B cell (primary cell): ENCODE results near the gene GPT2. TPM values are rescaled to one million over a fixed set of nuclear protein-coding genes. Genes with fewer than 3 reads are reported as not detected.

Source experiments
- ATAC-seq: fragments of 200-7000 bp; cut with Tn5 transposase; one replicate; pipeline ENCODE4 v1.10.0; 2021; ENCODE audit warnings: low read depth, mild to moderate bottlenecking, moderate number of reproducible peaks, moderate library complexity
- CTCF ChIA-PET: fragments of 350-600 bp; sonication (Branson Sonifier 250); formaldehyde crosslinking; loops from one replicate; lab custom pipeline; 2021; ENCODE audit warnings: antibody characterized with exemption, inconsistent platforms; lab: Charles Lee
- POLR2A ChIA-PET: fragments of 350-600 bp; sonication (Branson Sonifier 250); formaldehyde crosslinking; loops from one replicate; lab custom pipeline; 2021; ENCODE audit warnings: antibody characterized with exemption; lab: Charles Lee
- DNase-seq: peaks from one replicate; pipeline ENCODE4 v3.0.0; 2013
- H2AFZ ChIP-seq: 2 replicates; pipeline ENCODE4 v1.6.1; 2012; ENCODE audit warnings: mild to moderate bottlenecking, low read depth, low read length; ENCODE audit not compliant: insufficient read depth, poor library complexity, severe bottlenecking
- H3K27ac ChIP-seq, 2 donors: 1 replicate in 1 of 2; 2 replicates in 1 of 2; pipeline ENCODE4 v1.5.1; 2012 to 2013; ENCODE audit warnings: low read length in 2 of 2, mild to moderate bottlenecking in 2 of 2, moderate library complexity in 1 of 2
- H3K27me3 ChIP-seq, 4 experiments: fragments of 200-600 bp in 1 of 4; sonication (generic) in 1 of 4; replicated peaks in 1 of 4; 1 replicate in 2 of 4; 2 replicates in 2 of 4; pipeline versions ENCODE4 v1.6.1 to v1.7.0; 2013 to 2016; ENCODE audit warnings: low read length in 3 of 4, mild to moderate bottlenecking in 2 of 4, mixed read lengths in 1 of 4, moderate library complexity in 1 of 4; ENCODE audit not compliant: insufficient read depth in 4 of 4, control insufficient read depth in 3 of 4; ENCODE audit errors: control extremely low read depth in 1 of 4
- H3K36me3 ChIP-seq, 2 experiments: replicated peaks in 1 of 2; 1 replicate in 1 of 2; 2 replicates in 1 of 2; pipeline versions ENCODE4 v1.6.1 to v1.7.1; 2013; ENCODE audit warnings: low read length in 1 of 2; ENCODE audit not compliant: insufficient read depth in 2 of 2, control insufficient read depth in 1 of 2; ENCODE audit errors: control extremely low read depth in 1 of 2, extremely low read depth in 1 of 2
- H3K4me1 ChIP-seq, 2 donors: fragments of 200-600 bp in 1 of 2; sonication (generic) in 1 of 2; 1 replicate in 1 of 2; 2 replicates in 1 of 2; pipeline versions ENCODE4 v1.5.1 to v1.6.1; 2013 to 2017; ENCODE audit warnings: low read length in 2 of 2; ENCODE audit not compliant: control insufficient read depth in 2 of 2, insufficient read depth in 2 of 2
- H3K4me2 ChIP-seq: replicated peaks from 2 replicates; pipeline ENCODE3; 2012; ENCODE audit warnings: mild to moderate bottlenecking, low read depth, low read length; ENCODE audit not compliant: poor library complexity, severe bottlenecking
- H3K4me3 ChIP-seq, 5 experiments: fragments of 200-600 bp in 1 of 5; sonication (generic) in 1 of 5; 1 replicate in 3 of 5; 2 replicates in 2 of 5; pipeline versions ENCODE4 v1.5.1 to v1.7.0; 2011 to 2016; ENCODE audit warnings: low read length in 4 of 5, mild to moderate bottlenecking in 4 of 5, low read depth in 2 of 5, control low read depth in 1 of 5, moderate library complexity in 1 of 5; ENCODE audit not compliant: insufficient read depth in 1 of 5; ENCODE audit errors: control extremely low read depth in 1 of 5, extremely low read depth in 1 of 5
- H3K79me2 ChIP-seq: fragments of 200-600 bp; sonication (generic); one replicate; pipeline ENCODE4 v1.6.0; 2016; ENCODE audit warnings: low read length; ENCODE audit not compliant: control insufficient read depth, insufficient read depth
- H3K9ac ChIP-seq: fragments of 200-600 bp; sonication (generic); 2 replicates; pipeline ENCODE4 v1.6.1; 2017; ENCODE audit warnings: mild to moderate bottlenecking, low read length, moderate library complexity
- H3K9me3 ChIP-seq, 3 donors: one replicate each; pipeline versions ENCODE4 v1.6.1 to v1.7.1; 2013; ENCODE audit warnings: low read length in 2 of 3; ENCODE audit not compliant: control insufficient read depth in 2 of 3, insufficient read depth in 1 of 3; ENCODE audit errors: control extremely low read depth in 1 of 3
- H4K20me1 ChIP-seq: 2 replicates; pipeline ENCODE4 v1.6.0; 2012; ENCODE audit warnings: mild to moderate bottlenecking, low read length; ENCODE audit not compliant: insufficient read depth, control insufficient read depth, poor library complexity, severe bottlenecking
- H3K27ac Mint-ChIP-seq: one replicate; pipeline ENCODE4 v1.8.0; 2021; ENCODE audit warnings: mixed read lengths
- H3K27me3 Mint-ChIP-seq: one replicate; pipeline ENCODE4 v1.8.0; 2021; ENCODE audit warnings: mixed read lengths
- H3K4me1 Mint-ChIP-seq: one replicate; pipeline ENCODE4 v1.8.0; 2021; ENCODE audit warnings: mixed read lengths
- H3K4me3 Mint-ChIP-seq: one replicate; pipeline ENCODE4 v1.8.0; 2021; ENCODE audit warnings: mixed read lengths
- H3K9me3 Mint-ChIP-seq: one replicate; pipeline ENCODE4 v1.8.0; 2022; ENCODE audit warnings: mixed read lengths; ENCODE audit not compliant: insufficient read depth
- EZH2 ChIP-seq: IDR thresholded peaks from 2 replicates; pipeline ENCODE4 v1.6.1; 2012; ENCODE audit warnings: borderline replicate concordance, low read depth, mild to moderate bottlenecking, moderate library complexity, low read length; ENCODE audit not compliant: insufficient read depth, poor library complexity, severe bottlenecking
- WGBS: methylation state at CpG from one replicate; pipeline ENCODE4 v1.1.5; 2013; ENCODE audit warnings: missing lambda C conversion rate; ENCODE audit not compliant: insufficient coverage; 5-methylcytosine and 5-hydroxymethylcytosine counted together
- intact Hi-C: fragments of 100-400 bp; cut with micrococcal nuclease; formaldehyde crosslinking; loops from one replicate; pipeline ENCODE4 v1.10.0; 2022
- polyA plus RNA-seq: library from polyadenylated mRNA; depleted of rRNA; stranded (reverse); fragments of >200 nt; gene quantifications from 2 replicates; pipeline ENCODE4 v1.2.3, GENCODE V29; 2012
- total RNA-seq, 2 donors: library from RNA; stranded (reverse); fragments of 120-200 nt in 1 of 2; gene quantifications; 1 replicate in 1 of 2; 2 replicates in 1 of 2; pipeline versions ENCODE4 v1.2.3 to v1.2.4, GENCODE V29; 2013 to 2022
- TF ChIP-seq, protein P1 (sequence below): fragments of 200-600 bp; IDR thresholded peaks from one replicate; pipeline ENCODE4 v1.8.0; 2022; ENCODE audit warnings: antibody characterized with exemption, mild to moderate bottlenecking

GPT2 gene
- total and polyA plus RNA-seq, 2 donors (not counting 1 experiment from before 2014, with no cell fraction given): 6.8 to 9.9 TPM

DNA sequence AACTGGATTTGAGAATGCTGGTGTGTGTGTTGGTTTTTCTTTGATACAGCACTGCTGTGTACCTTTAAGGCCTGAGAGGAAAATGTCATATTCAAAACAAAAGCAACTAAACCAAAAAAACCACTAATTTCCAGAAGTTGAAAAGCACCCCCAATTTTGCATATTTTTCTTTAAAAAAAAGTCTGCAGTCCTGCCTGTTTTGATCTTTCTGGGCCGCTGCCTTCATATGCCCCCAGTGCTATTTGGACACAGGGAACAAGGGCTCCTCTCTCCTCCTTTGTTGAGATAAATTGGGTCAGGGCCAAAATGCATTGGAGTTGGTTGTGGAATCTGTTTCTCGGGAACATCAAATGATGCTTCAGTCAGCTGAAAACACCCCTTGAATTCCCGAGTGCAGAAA lies 26.9 kb downstream of the GPT2 start:
- peak overlapping the region; percentile 18 for H2AFZ ChIP-seq
- H3K79me2 ChIP-seq: peaks cover 4% of the 10 kb centered on the region
- no peaks in the 10 kb centered on the region for H4K20me1 ChIP-seq
- peak overlapping the region; percentile 55 for H3K4me2 ChIP-seq
- peaks cover 70% of the 10 kb centered on the region for H3K4me1 Mint-ChIP-seq
- intact Hi-C loops: loop anchor here (1.0 to 10.0 kb wide), 3 partner anchors 8 to 76 kb away; partner anchors contain the start of genes C16orf87 and GPT2
- H3K4me3 ChIP-seq: peak overlapping the region in 1 of 5 experiments; percentile 21
- H3K9me3 Mint-ChIP-seq: no peaks in the 10 kb centered on the region
- H3K4me3 Mint-ChIP-seq: peak overlapping the region; percentile 73
- peaks cover 55 to 86% of the 10 kb centered on the region in 2 donors for H3K4me1 ChIP-seq
- H3K9me3 ChIP-seq: peaks cover 0 to 9% (median 0%) of the 10 kb centered on the region in 3 donors
- no peaks in the 10 kb centered on the region for H3K36me3 ChIP-seq
- H3K9ac ChIP-seq: peak overlapping the region; percentile 18
- ChIA-PET POLR2A (interaction anchor here (0.5 to 2.3 kb wide), 2 partner anchors 8 to 1442 kb away, joined by 5 read pairs; no protein-coding TSS in a partner anchor), CTCF (interaction anchor here (1.2 to 7.3 kb wide), 8 partner anchors 8 to 237 kb away, joined by 3 to 102 read pairs (median 36); partner anchors contain the start of gene GPT2)
- TF ChIP-seq, protein P1, sequence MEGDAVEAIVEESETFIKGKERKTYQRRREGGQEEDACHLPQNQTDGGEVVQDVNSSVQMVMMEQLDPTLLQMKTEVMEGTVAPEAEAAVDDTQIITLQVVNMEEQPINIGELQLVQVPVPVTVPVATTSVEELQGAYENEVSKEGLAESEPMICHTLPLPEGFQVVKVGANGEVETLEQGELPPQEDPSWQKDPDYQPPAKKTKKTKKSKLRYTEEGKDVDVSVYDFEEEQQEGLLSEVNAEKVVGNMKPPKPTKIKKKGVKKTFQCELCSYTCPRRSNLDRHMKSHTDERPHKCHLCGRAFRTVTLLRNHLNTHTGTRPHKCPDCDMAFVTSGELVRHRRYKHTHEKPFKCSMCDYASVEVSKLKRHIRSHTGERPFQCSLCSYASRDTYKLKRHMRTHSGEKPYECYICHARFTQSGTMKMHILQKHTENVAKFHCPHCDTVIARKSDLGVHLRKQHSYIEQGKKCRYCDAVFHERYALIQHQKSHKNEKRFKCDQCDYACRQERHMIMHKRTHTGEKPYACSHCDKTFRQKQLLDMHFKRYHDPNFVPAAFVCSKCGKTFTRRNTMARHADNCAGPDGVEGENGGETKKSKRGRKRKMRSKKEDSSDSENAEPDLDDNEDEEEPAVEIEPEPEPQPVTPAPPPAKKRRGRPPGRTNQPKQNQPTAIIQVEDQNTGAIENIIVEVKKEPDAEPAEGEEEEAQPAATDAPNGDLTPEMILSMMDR: no peak
- no peak for TF ChIP-seq EZH2
- peak overlapping the region; percentile 86 for H3K27ac Mint-ChIP-seq
- 42% methylated on average over 2 of the region's 3 CpGs for WGBS
- peak overlapping the region; percentile 19 to 46 for H3K27ac ChIP-seq
- ATAC-seq (peak; percentile 55), DNase-seq (peak; percentile 53)
- H3K27me3 Mint-ChIP-seq: no peaks in the 10 kb centered on the region
- no peaks in the 10 kb centered on the region for H3K27me3 ChIP-seq

DNA sequence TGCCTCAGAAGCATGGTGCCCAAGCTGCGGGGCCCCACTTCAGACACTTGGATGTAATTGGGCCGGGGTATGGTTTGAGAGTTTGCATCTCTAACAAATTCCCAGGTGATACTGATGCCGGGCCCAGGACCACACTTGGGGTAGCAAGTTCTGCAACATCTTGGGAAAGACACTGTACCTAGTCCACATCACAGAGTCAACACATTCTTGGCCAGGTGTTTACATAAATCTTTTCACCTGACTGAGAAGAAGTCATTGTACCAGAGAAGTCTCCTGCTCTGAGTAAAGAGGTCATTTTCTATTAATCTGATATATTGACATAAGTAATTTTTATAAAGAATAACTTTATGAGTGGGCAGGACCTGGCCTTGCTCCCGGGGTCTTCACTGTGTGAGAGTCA lies 27.5 kb downstream of the GPT2 start:
- no peaks in the 10 kb centered on the region for H4K20me1 ChIP-seq
- CTCF ChIA-PET: interaction anchor here (1.4 to 7.3 kb wide), 7 partner anchors 8 to 237 kb away, joined by 3 to 102 read pairs (median 45); partner anchors contain the start of gene GPT2
- no peak overlapping the region for H2AFZ ChIP-seq
- no peak for DNase-seq
- H3K4me1 Mint-ChIP-seq: peaks cover 75% of the 10 kb centered on the region
- peak overlapping the region; percentile 86 for H3K27ac Mint-ChIP-seq
- H3K4me3 Mint-ChIP-seq: peak overlapping the region; percentile 73
- no peak overlapping the region for H3K27ac ChIP-seq
- H3K27me3 ChIP-seq: no peaks in the 10 kb centered on the region
- intact Hi-C loops: loop anchor here (1.0 to 10.0 kb wide), 3 partner anchors 8 to 77 kb away; partner anchors contain the start of genes C16orf87 and GPT2
- TF ChIP-seq, protein P1: no peak
- no peak for TF ChIP-seq EZH2
- no peaks in the 10 kb centered on the region for H3K27me3 Mint-ChIP-seq
- H3K9ac ChIP-seq: no peak overlapping the region
- ATAC-seq: no peak
- H3K4me3 ChIP-seq: no peak overlapping the region
- no peaks in the 10 kb centered on the region for H3K36me3 ChIP-seq
- POLR2A ChIA-PET: no interaction called here
- H3K9me3 Mint-ChIP-seq: no peaks in the 10 kb centered on the region
- peak overlapping the region; percentile 55 for H3K4me2 ChIP-seq
- peaks cover 4% of the 10 kb centered on the region for H3K79me2 ChIP-seq
- WGBS: 100% methylated on average over 1 of the region's 4 CpGs
- H3K4me1 ChIP-seq: peaks cover 59 to 92% of the 10 kb centered on the region in 2 donors
- H3K9me3 ChIP-seq: peaks cover 0 to 9% (median 0%) of the 10 kb centered on the region in 3 donors
